Measurements from ENCODE around the gene NSD1. TPM values are rescaled to one million over a fixed set of nuclear protein-coding genes. Genes with fewer than 3 reads are reported as not detected.
"Not testable (repeated sequence)": the region's sequence is repeated elsewhere in the genome, so short reads cannot be mapped to it uniquely, and the experiment has no call there.

The NSD1 gene
- total RNA-seq, 1 donor from 2014 or later: 25.8 TPM

- DNase-seq (ENCODE audit: low read depth in 2 of 2): not testable (repeated sequence)
Measured at GRCh38 chr5:177177847-177178437, 44.4 kb downstream of the NSD1 start.

GRCh38 chr5:177178733-177179304 is 45.2 kb downstream of the NSD1 start:
- DNase-seq (ENCODE audit: low read depth in 2 of 2): no peak

- no peak for DNase-seq (ENCODE audit: low read depth in 2 of 2)
Measured at GRCh38 chr5:177179431-177179830, 45.9 kb downstream of the NSD1 start.

- no peak for DNase-seq (ENCODE audit: low read depth in 2 of 2)
Measured at GRCh38 chr5:177183142-177183541, 49.6 kb downstream of the NSD1 start.

DNA sequence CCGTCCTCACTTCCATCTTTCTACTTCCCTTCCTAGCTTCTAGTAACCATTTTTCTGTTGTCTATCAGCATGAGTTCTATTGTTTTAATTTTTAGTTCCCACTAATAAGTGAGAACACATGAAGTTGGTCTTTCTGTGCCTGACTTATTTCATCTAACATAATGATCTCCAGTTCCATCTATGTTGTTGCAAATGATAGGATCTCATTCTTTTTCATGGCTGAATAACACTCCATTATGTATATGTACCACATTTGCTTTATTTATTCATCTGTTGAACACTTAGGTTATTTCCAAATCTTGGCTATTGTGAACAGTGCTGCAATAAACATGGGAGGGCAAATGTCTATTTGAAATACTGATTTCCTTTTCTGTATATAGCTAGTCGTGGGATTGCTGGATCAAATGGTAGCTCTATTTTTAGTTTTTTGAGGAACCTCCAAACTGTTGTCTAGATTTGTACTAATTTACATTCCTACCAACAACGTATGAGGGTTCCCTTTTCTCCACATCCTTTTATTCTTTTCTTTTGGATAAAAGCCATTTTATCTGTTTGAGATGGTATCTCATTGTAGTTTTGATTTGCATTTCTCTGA is 50.3 kb downstream of the NSD1 start:
- no peak for DNase-seq (ENCODE audit: low read depth in 2 of 2)

GRCh38 chr5:177185993-177186392 is 52.4 kb downstream of the NSD1 start:
- DNase-seq (ENCODE audit: low read depth in 2 of 2): no peak

DNA sequence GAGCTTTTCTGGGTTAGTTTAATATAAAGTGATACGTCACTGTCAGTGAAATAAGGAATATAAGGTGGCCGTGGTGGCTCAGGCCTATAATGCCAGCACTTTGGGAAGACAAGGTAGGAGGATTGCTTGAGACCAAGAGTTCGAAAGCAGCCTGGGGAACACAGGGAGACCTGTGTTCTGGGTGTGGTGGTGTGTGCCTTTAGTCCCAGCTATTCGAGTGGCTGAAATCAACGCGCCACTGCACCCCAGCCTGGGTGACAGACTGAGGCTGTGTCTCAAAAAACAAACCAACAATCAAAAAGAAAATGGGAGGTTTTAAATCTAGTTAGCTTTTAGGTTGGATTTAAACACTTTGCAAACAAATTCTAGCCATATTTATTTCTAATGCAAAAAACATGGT is 53.1 kb downstream of the NSD1 start:
- no peak for DNase-seq (ENCODE audit: low read depth in 2 of 2)

DNA sequence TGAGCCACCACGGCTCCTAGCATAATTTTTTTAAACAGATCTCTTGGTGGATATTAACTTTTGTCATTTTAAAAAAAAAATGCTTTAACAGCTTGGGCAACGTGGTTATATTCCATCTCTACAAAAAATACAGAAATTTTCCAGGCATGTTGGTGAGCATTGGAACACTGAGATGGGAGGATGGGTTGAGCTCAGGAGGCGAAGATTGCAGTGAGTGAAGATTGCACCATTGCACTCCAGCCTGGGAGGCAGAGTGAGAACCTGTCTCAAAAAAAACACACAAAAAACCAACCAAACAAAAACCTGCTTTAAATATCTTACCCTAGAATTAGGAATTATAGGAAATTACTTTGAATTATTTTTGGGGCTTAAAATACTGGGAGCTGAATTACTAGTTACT is 55.2 kb downstream of the NSD1 start:
- DNase-seq (ENCODE audit: low read depth in 2 of 2): no peak

DNA sequence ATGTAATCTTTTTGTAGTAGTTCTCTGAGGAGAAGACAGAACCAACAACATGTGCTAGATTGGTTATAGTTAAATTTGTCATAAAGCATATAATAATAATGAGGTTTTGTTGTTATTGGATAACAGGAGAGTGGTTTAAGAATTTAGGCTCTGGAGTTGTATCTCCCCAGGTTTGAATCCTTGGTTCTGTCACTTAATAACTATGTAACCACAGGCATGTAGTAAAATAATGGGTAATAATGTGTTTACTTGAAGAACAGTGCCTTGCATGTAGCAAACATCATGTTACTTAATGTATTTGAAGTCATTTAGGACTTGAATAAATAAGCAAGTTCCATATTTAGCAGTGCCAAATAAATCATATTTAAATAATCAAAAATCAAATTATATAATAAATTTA is 55.8 kb downstream of the NSD1 start:
- no peak for DNase-seq (ENCODE audit: low read depth in 2 of 2)

DNA sequence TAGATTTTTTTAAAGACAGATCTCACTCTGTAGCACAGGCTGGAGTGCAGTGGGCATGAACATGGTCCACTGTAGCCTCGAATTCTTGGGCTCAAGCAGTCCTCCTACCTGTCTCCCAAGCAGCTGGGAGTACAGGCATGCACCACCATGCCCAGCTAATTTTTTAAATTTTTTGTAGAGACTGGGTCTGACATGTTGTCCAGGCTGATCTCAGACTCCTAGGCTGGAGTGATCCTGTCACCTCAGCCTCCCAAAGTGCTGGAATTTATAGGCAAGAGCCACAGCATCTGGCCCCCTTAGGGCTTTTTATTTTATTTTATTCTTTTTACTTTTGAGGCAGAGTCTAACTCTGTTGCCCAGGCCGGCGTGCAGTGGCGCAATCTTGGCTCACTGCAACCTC is 56.4 kb downstream of the NSD1 start:
- no peak for DNase-seq (ENCODE audit: low read depth in 2 of 2)

GRCh38 chr5:177194268-177194667 is 60.7 kb downstream of the NSD1 start:
- DNase-seq (ENCODE audit: low read depth in 2 of 2): peak; percentile 88 to 92

DNA sequence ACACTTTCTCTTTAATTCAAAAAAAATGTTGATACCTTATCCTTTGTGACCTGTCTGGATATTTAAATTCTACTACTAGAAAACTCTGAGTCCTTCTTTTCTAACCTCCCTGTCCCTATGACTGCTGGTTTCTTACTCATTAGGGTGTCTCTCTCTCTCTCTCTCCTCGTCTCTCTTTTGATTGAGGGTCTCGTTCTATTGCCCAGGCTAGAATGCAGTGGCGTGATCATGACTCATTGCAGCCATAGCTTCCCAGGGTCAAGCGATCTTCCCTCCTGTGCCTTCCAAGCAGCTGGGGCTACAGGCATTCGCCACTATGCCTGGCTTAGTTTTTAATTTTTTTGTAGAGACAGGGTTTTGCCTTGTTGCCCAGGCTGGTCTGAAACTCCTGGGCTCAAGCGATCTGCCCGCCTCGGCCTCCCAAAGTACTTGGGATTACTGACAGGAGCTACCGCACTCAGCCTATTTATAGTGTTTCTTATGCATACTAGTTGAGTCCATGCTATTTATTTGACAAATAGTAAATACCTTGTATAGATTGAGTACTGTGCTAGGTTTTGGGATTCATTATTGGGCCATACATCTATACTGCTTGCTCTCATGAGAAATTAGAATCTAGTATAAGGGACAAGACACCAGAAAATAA is 61.9 kb downstream of the NSD1 start:
- peak in 1 of 2 donors; percentile 88 for DNase-seq (ENCODE audit: low read depth in 2 of 2)

GRCh38 chr5:177198738-177199137 is 65.2 kb downstream of the NSD1 start:
- no peak for DNase-seq (ENCODE audit: low read depth in 2 of 2)

- DNase-seq (ENCODE audit: low read depth in 2 of 2): no peak
Measured at GRCh38 chr5:177204281-177204680, 70.7 kb downstream of the NSD1 start.

DNA sequence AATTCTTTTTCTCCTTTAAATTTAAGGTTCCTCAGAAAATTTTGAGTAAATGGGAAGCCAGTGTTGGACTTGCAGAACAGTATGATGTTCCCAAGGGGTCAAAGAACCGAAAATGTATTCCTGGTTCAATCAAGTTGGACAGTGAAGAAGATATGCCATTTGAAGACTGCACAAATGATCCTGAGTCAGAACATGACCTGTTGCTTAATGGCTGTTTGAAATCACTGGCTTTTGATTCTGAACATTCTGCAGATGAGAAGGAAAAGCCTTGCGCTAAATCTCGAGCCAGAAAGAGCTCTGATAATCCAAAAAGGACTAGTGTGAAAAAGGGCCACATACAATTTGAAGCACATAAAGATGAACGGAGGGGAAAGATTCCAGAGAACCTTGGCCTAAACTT is 76.0 kb downstream of the NSD1 start:
- DNase-seq (ENCODE audit: low read depth in 2 of 2): no peak

DNA sequence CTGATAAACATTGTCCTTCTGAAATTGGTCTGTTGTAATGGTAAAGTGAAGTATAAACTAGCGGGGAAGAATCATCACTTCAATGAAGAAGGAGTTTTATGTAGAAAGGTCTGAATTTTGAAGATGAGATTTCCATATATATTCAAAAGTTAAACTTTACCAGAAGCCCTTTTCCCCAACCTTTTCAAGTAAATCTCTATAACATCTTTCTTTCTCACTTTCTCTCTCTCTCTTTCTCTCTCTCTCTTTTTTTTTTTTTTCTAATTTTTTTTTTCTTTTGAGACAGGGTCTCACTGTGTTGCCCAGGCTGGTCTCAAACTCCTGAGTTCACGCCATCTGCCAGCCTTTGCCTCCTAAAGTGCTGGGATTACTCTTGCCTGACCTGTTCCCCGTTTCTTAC is 78.7 kb downstream of the NSD1 start:
- DNase-seq (ENCODE audit: low read depth in 2 of 2): no peak

DNA sequence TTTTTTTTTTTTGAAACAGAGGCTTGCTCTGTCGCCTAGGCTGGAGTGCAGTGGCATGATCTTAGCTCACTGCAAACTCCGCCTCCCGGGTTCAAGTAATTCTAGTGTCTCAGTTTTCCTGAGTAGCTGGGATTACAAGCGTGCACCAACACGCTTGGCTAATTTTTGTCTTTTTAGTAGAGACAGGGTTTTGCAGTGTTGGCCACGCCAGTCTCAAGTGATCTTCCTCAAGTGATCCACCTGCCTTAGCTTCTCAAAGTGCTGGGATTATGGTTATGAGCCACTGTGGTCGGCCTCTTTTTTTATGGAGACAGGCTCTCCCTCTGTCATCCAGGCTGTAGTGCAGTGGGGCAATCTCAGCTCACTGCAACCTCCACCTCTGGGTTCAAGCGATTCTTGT is 87.0 kb downstream of the NSD1 start:
- DNase-seq (ENCODE audit: low read depth in 2 of 2): no peak

DNA sequence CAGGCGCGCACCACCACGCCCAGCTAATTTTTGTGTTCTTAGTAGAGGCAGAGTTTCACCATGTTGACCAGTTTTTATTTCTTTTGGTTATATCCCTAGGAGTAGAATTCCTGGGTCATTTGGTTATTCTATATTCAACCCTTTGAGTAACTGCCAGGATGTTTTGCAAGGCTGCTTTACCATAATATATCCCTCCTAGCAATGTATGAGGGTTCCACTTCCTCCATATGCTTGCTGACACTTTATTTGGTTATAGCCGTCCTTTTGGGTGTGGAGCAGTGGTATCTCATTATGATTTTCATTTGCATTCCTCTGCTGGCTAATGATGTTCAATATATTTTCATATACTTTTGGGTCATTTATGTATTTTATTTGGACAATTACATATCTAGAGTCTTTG is 88.7 kb downstream of the NSD1 start:
- DNase-seq (ENCODE audit: low read depth in 2 of 2): no peak

- no peak for DNase-seq (ENCODE audit: low read depth in 2 of 2)
Measured at GRCh38 chr5:177225798-177226197, 92.2 kb downstream of the NSD1 start.

GRCh38 chr5:177226860-177227259 is 93.3 kb downstream of the NSD1 start:
- no peak for DNase-seq (ENCODE audit: low read depth in 2 of 2)

- DNase-seq (ENCODE audit: low read depth in 2 of 2): no peak
Measured at GRCh38 chr5:177228751-177229150, 95.2 kb downstream of the NSD1 start.

GRCh38 chr5:177230660-177231059 is 97.1 kb downstream of the NSD1 start:
- DNase-seq (ENCODE audit: low read depth in 2 of 2): no peak

All from dermis microvascular lymphatic vessel endothelial cell (primary cell).